ENCODE results near the gene TUBG2. TPM values are rescaled to one million over a fixed set of nuclear protein-coding genes. Genes with fewer than 3 reads are reported as not detected.

The TUBG2 gene
- polyA plus RNA-seq, 1 of the 3 experiments (the other 2 are of a cell fraction), result 33.9 TPM

GRCh38 chr17:42672038-42672437, 13.0 kb downstream of the TUBG2 start:
- no peak for TF ChIP-seq IRF3 (IDR thresholded peaks at IDR 0.05; ENCODE audit: low read depth, low read length)
- no peak for TF ChIP-seq USF2 (IDR thresholded peaks at IDR 0.05; ENCODE audit: borderline replicate concordance, low read depth, low read length)
- TF ChIP-seq CTCF (IDR thresholded peaks at IDR 0.05), result no peak
- no peak for TF ChIP-seq REST (IDR thresholded peaks at IDR 0.05; ENCODE audit: low read depth, low read length)
- TF ChIP-seq GABPA (IDR thresholded peaks at IDR 0.05; ENCODE audit: low read depth), result no peak
- TF ChIP-seq NFIC (IDR thresholded peaks at IDR 0.05; ENCODE audit: borderline replicate concordance), result no peak
- TF ChIP-seq RCOR1 (IDR thresholded peaks at IDR 0.05; ENCODE audit: low read length), result no peak
- no peak for TF ChIP-seq USF1 (IDR thresholded peaks at IDR 0.05; ENCODE audit: borderline replicate concordance, low read depth)
- no peak for TF ChIP-seq MAX (IDR thresholded peaks at IDR 0.05; ENCODE audit: low read depth)
- no peak for TF ChIP-seq POLR2AphosphoS5 (IDR thresholded peaks at IDR 0.05; ENCODE audit: low read depth, low read length)
- TF ChIP-seq RAD21 (IDR thresholded peaks at IDR 0.05; ENCODE audit: low read length), result no peak
- no peak for TF ChIP-seq MXI1 (IDR thresholded peaks at IDR 0.05; ENCODE audit: low read depth, low read length)
- TF ChIP-seq GATA2 (CRISPR knock-in tag; IDR thresholded peaks at IDR 0.05), result no peak
- peaks cover 11% of the 10 kb centered on the region for H3F3A ChIP-seq (replicated peaks; ENCODE audit: insufficient read depth)
- H3K27me3 ChIP-seq (ENCODE audit: insufficient read depth), result no peaks in the 10 kb centered on the region
- WGBS (ENCODE audit: low lambda C conversion rate), result 97% methylated on average over 16 of the region's 28 CpGs
- peaks cover 41% of the 10 kb centered on the region for H3K79me2 ChIP-seq (ENCODE audit: insufficient read depth)
- no peak overlapping the region for H3K4me2 ChIP-seq
- peaks cover 26% of the 10 kb centered on the region for H4K20me1 ChIP-seq (ENCODE audit: insufficient read depth)
- ChIA-PET CTCF (interaction anchor here (0.7 to 6.2 kb wide), 3 partner anchors 54 to 94 kb away, joined by 4 to 37 read pairs (median 4); partner anchors contain the start of gene PSMC3IP), POLR2A (interaction anchor here (1.0 kb wide), 1 partner anchor 11 kb away, joined by 4 read pairs; no protein-coding TSS in a partner anchor)
- H3K9ac ChIP-seq, result no peak overlapping the region
- DNase-seq, result no peak
- H3K27ac ChIP-seq (ENCODE audit: low read depth in 2 of 2, low read length in 1 of 2), result no peak overlapping the region
- no peaks in the 10 kb centered on the region for H3K9me2 ChIP-seq
- peaks cover 23 to 44% of the 10 kb centered on the region in 2 experiments for H3K36me3 ChIP-seq (replicated peaks in 1 of 2; ENCODE audit: control insufficient read depth in 1 of 2, insufficient read depth in 2 of 2, low read length in 1 of 2)
- no peak overlapping the region for H3K4me3 ChIP-seq (ENCODE audit: low read depth in 2 of 2, low read length in 1 of 2)
- H3K4me1 ChIP-seq (ENCODE audit: control insufficient read depth in 1 of 2, insufficient read depth in 2 of 2, low read depth in 1 of 2, low read length in 1 of 2), result peaks cover 16 to 40% of the 10 kb centered on the region in 2 experiments
- H3K9me3 ChIP-seq, result no peaks in the 10 kb centered on the region
- H2AFZ ChIP-seq (ENCODE audit: low read depth), result no peak overlapping the region

Data from SK-N-SH (cell line).